Measurements from ENCODE around the gene FASTK.
"Not testable (repeated sequence)": the region's sequence is repeated elsewhere in the genome, so short reads cannot be mapped to it uniquely, and the experiment has no call there.

The FASTK gene

DNA sequence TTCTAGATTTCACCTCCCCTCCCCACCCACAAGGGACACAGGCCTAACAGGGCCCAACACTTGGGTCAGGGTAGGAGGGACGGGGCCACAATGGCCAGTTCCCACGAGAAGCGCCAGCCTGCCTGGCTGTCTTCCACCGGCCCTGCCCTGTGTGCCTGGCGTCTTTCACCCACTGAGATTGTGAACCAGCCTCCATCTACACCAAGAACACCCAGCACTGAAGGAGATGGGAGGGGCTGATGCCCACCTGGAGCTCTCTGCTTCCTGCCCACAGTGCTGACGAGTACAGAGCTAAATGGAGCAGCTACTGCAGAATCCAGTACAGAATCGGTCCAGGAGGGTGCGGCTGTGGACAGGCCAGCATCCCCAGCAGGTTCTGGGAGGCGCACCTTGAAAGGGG lies 34.6 kb downstream of the FASTK start:
- no peak for DNase-seq

DNA sequence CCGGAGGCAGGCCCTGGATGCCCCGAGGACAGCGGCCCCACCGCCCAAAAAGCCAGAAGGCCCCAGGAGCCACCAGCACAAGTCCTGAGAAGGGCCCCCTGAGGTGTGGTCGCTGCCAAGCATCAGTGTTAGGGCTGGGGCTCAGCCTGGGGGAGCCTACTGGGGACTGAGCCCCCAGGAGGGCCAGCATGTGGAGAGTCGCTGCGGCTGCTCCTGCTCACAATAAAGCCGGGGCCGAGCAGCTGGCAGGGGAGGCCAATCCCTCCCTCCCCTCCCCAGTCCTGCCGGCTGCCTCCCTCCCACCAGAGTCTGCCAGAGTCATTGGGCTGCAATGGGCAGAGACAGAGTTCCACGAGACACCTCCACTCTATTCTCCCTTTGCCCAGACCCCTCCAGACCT lies 35.3 kb downstream of the FASTK start:
- DNase-seq, result no peak

DNA sequence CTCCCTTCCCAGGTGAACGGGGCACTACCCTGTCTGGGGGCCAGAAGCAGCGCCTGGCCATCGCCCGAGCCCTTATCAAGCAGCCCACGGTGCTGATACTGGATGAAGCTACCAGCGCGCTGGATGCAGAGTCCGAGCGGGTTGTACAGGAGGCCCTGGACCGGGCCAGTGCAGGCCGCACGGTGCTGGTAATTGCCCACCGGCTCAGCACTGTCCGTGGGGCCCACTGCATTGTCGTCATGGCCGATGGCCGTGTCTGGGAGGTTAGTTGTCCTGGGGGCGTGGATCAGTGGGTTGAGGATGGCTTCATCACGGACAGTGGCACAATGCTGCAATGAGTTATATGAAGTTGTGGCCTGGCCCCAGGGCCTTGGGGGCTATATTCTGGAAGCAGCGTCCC lies 36.6 kb downstream of the FASTK start:
- DNase-seq, result no peak

DNA sequence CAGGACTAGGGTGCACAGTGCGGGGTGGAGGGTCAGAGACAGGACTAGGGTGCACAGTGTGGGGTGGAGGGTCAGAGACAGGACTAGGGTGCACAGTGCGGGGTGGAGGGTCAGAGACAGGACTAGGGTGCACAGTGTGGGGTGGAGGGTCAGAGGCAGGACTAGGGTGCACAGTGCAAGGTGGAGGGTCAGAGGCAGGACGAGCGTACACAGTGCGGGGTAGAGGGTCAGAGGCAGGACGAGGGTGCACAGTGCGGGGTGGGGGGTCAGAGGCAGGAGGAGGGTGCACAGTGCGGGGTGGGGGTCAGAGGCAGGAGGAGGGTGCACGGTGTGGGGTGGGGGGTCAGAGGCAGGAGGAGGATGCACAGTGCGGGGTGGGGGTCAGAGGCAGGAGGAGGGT lies 37.2 kb downstream of the FASTK start:
- not testable (repeated sequence) for DNase-seq

DNA sequence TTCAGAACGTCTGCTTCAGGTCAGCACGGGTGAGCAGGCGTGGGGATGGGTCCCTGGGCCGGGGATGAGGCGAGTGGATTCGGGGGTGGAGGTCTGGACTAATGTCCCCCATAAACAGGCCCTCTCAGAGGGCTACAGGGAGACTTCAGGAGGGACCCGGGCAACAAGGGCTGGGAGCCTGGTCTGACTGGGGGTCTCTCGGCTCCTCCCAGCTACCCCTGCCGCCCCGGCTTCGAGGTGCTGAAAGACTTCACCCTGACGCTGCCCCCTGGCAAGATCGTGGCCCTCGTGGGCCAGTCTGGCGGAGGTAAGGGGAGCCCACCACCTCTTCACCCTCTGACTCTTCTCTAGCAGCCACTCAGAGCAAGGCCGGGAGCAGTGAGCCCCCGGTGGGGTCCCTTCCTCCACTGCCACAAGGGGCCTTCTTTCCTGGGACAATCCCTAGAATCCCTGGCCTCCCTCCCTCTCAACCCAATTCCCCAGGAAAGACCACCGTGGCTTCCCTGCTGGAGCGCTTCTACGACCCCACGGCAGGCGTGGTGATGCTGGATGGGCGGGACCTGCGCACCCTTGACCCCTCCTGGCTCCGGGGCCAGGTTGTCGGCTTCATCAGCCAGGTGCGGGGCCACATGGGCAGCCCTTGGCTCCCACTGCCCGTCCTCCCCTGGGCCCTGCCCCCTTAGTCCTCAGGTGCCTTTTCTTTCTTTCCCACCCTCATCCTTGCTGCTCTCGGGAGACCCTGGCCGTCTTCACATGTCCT lies 39.8 kb downstream of the FASTK start:
- DNase-seq, result no peak

DNA sequence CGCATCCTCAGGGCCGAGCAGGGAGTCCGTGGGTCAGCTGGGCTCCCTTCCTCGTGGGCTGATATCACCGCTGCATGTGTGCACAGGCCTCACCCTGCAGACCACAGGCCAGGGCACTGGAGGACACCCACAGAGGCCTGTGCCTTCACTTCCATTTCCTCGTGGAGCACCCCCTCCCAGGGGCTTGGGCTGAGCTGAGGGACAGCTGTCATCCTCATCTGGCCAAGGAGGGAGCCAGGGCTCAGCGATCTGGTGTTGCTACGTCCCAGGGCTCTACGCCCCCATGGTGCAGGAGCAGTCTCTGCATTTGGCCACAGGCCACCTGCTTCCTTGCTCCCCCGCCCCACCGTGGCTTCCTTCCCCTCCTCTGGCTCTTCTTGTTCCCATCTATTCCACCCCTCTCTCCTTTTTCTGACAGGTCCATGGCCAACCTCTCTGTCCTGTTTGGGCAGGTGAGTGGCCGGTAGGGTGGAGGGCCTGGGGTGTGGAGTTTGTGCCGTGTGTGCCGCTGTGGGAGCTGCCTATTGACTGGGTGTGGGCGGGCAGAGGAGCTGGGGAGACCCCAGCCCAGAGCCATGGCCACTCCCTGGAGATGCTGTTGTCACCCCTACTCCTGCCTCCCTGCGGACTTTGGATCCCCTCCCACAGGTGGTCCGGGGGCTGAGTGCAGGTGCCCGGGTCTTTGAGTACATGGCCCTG lies 40.6 kb downstream of the FASTK start:
- no peak for DNase-seq

DNA sequence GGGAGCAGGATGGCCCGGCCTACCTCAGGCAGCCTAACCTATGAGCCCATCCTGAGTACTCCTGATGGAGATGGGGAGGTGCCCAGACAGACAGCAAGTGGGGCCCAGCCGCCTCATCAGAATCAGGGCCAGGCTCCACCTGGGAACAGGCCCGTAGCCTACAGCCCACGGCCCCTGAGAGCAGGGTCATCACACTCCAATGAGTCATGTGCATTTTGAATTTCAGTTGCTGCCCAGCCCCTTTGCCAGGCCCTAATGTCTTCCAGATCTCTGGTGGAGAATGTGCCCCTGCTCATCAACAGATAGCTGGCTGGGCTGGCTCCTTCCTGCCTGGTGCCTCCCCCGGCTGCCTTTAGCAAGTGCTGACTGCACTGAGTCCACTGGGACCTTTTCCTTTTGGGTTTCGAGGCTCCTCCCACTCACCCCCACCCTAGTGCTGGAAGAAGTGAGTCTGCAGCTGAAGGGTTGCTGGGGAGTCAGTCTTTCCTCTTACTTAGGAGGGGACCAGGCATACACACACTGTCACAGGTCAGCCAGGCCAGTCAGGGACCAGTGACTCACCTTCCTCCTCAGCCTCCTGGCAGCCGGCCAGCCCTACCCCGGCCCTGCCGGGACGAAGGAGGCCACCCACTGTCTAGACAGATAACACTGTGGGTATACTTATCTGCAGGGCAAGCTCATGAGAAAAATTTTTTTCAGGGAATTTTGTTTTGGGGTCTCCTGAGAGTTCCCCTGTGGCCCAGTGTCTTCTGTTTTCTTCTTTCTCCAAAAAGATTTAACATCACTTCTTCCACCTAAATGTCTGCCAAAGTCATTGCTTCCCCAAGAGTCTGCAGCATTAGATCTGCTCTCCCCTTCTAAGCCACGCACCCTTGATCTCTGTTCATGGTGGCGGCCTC lies 41.4 kb downstream of the FASTK start:
- no peak for DNase-seq

DNA sequence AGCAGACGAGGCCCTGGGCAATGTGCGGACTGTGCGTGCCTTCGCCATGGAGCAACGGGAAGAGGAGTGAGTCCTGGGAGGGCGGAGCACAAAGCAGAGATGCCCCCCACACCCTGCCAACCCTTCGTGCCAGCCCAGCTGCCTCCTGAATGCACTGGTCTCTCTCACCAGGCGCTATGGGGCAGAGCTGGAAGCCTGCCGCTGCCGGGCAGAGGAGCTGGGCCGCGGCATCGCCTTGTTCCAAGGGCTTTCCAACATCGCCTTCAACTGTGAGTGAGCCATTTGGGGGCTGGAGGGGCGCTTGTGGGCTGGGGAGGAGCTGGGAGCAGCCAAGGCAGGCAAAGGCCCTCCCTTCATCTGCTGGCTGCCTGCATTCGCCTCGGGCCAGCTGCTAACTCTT lies 44.7 kb downstream of the FASTK start:
- DNase-seq, result no peak

DNA sequence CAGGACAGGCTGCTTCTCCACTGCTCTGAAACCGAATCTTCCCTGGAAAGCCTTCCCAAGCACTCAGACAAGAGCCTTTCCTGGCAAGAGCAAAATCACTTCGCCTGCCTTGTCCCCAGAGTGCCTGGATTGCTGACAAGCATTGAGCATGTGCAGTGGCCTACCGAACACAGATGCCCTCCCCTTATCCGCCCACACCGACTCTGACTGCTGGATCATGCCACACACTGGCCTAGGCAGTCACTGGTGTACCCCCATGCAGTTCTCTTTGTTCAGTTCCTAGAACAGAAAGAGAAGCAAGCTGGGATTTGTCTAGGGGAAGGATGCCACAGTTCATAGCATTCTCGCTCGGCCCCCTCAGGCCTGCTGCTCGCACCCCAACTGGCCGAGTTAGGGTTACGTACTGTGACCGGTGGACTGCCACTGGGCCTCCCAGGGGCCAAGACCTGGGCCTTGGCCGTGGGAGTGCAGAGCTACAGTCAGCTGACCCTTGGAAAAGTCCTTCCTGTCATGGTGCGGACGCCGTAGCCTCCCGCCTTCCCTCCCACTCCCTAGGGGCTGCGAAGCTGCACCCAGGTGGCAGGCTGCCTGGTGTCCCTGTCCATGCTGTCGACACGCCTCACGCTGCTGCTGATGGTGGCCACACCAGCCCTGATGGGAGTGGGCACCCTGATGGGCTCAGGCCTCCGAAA lies 45.4 kb downstream of the FASTK start:
- DNase-seq, result no peak

DNA sequence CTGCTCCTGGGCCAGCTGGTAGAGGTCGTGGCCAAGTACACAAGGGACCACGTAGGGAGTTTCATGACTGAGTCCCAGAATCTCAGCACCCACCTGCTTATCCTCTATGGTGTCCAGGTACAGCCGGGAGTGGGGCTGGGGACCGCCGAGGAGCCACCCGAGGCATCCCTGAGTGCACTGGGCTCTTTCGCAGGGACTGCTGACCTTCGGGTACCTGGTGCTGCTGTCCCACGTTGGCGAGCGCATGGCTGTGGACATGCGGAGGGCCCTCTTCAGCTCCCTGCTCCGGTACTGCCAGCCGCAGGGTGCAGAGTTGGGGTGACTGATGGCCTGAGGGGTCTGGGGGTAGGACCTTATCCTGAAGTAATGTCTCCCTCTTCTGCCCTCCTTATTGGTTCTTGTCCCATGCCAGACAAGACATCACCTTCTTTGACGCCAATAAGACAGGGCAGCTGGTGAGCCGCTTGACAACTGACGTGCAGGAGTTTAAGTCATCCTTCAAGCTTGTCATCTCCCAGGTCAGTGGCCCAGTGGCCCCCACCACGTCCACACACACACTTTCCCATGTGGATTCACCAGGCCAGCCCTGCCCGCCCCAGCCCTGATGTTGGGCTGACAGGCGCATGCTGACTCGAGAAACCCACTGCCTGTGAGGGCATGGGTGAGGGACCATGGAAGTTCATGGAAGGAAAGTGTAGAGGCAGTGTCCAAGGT lies 46.1 kb downstream of the FASTK start:
- no peak for DNase-seq

DNA sequence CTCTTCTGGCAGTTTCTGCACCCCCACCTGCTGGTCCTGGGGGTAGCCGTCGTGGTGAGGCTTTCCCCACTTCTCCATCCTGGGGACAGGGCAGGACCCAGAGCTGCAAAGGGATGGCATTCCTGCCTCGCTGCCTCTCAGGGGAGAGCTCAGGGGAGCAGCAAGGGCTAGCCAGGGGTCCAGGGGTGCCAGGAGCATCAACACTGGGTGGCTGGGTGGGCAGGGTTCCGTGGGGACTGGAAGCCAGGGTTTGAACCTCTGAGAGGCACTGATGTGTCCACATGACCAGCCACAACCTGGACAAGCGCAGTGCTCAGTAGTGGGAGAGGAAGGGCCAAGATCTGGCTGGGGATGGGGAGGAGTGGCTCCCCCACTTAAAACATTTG lies 46.8 kb downstream of the FASTK start:
- no peak for DNase-seq

DNA sequence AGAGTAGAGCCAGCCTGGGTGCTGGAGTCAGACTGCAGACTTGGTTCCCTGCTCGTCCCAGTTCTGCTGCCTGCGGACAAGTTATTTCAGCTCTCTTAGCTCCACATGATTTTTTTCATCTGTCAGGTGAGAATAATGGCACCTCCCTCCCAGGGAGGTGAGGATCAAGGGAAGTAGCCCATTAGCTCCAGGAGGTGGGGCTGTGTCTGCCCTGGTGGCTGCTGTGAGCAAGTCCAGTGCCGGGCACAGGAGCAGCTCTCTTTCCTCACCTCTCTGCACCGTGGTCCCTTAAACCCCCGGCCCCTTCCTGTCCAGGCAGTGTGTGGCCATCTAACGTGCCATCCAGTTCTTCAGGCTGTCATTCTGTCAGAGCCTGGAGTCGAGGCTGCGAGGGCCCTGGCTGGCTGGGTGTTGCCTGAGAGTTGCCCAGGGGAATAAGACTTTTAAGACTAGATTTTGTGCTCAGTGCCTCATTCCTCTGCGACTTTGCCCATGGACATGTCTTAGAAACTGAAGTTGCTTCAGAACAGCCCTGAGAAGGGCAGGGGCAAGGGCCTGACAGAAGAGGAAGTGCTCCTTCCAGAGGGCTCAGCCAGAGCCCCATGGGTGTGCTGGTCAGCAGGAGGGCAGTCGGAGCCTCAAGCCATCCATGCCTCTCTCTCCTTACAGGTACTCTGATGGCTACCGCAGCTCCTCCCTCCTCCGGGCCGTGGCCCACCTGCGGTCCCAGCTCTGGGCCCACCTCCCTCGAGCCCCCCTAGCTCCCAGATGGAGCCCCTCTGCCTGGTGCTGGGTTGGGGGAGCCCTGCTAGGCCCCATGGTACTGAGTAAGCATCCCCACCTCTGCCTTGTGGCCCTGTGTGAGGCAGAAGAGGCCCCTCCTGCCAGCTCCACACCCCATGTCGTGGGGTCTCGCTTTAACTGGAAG lies 47.4 kb downstream of the FASTK start:
- no peak for DNase-seq

DNA sequence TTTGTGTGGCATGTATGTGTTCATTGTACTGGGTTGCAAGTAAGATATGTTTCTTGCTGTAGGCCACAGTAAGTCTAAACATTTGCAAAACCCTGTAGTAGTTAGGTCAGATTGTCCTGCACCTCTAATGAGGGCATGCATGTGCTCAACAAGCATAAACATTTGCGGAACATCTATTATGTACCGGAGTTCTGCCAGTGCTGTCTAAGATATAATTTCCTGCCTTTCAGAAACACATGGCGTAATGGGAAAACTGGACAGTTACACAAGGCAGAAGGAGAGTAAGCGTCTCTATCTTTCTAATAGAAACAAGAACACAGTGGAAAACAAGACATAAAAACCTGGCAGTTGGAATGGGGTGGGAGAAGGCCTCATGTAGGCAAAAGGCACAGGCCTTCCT lies 49.6 kb downstream of the FASTK start:
- no peak for DNase-seq

DNA sequence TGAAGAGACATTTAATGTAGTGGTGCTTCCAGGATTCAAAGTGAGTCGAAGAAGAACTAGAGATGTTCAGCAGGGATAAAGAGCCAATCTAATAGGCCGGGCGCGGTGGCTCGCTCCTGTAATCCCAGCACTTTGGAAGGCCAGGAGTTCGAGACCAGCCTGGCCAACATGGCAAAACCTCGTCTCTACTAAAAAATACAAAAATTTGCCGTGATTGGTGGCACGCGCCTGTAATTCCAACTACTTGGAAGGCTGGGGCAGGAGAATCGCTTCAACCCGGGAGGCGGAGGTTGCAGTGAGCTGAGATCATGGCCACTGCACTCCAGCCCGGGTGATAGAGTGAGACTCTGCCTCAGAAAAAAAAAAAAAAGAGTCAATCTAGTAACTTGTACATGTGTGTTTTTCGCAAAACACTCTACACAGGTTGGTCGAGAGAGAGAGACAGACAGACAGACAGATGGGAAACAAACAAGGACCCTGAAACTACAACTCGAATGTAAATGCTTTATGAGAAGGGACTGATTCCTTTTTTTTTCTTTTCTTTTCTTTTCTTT lies 51.6 kb downstream of the FASTK start:
- DNase-seq, result no peak

DNA sequence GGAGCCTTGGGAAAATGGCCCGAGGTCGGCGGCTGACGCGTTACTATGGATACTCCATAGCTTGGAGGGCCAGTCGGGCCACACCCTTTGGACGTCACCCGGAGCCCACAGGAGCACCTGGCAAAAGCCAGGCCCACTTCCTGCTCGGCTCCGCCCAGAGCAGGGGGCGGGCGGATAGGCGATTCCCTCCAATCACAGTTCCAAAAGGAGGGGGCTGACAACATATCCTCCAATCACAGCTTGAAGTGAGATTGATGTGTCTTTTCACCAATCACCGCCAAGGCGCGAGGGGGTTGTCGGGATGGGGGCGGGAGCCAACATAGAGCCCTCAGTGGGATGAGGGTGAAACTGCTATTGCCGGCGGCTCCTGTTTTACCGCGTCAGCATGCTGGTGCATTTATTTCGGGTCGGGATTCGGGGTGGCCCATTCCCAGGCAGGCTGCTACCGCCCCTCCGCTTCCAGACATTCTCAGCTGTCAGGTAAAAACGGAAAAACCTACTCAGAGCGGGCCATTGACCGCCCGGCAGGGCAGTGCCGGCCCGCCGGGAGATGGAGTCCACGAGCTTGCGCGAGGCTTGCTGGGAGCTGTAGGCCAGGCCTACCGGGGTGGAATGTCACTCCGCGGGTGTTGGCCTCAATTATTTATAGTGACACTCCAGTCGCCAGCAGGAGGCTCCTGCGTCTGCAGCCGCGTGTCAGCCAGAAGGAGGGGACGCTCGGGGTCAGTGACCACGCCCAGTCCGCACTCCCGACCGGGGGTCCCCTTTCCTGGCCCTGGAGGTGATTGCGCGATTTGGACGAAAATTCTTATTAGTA lies 52.3 kb downstream of the FASTK start, which contains the start of gene ABCB8:
TSS of gene ABCB8 (plus strand) at position 320 of the 817 bp plus-strand sequence. CDS start at position 386, 66 bp downstream.
- peak; percentile 99 to 100 for DNase-seq

DNA sequence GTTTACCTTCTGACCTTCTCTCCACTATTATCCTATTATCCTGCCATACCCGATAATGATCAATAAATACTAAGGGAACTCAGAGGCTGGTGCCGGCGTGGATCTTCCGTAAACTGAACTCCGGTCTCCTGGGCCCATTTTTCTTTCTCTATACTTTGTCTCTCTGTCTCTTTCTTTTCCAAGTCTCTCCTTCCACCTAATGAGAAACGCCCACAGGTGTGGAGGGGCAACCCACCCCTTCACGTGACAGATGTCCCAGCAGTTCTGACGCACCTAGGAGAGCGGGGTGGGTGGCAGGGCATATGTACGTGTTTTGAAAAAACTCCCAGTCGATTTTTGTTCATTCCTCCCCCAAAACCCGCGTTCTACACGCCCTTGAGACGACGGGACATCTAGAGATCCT lies 52.9 kb downstream of the FASTK start:
- DNase-seq, result not testable (repeated sequence)

DNA sequence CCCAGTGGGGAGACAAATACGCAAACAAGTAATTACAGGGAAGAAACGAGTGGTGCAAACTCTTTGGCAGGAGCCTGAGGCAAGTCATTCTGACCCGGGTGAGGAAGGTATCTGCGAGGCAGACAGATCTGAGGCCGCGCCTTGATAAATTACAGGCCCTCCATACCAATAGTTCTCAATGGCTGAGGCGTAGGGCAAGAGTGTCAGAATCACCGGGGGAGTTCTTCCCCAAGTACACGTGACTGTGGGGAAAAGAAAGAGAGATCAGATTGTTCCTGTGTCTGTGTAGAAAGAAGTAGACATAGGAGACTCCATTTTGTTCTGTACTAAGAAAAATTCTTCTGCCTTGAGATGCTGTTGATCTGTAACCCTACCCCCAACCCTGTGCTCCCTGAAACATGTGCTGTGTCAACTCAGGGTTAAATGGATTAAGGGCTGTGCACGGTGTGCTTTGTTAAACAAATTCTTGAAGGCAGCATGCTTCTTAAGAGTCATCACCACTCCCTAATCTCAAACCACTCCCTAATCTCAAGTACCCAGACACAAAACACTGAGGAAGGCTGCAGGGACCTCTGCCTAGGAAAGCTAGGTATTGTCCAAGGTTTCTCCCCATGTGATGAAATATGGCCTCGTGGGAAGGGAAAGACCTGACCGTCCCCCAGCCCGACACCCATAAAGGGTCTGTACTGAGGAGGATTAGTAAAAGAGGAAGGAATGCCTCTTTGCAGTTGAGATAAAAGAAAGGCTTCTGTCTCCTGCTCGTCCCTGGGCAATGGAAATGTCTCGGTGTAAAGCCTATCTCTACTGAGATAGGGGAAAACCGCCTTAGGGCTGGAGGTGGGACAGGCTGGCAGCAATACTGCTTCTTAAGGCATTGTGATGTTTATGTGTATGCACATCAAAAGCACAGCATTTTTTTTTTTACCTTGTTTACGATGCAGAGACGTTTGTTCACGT lies 53.6 kb downstream of the FASTK start:
- peak in 1 of 2 experiments; percentile 28 for DNase-seq

All from NCI-H187 (cell line).